Tibial nerve (tissue), 4 donors: ENCODE measurements around the gene KIF12. TPM values are rescaled to one million over a fixed set of nuclear protein-coding genes. Genes with fewer than 3 reads are reported as not detected.

Source experiments
- DNase-seq, 2 donors: peaks; one replicate each; pipeline ENCODE4 v3.0.0-alpha.2; 2019; ENCODE audit warnings: low spot score in 2 of 2
- H3K27ac ChIP-seq, 4 donors: fragments of 200-600 bp; sonication (generic) in 3 of 4; one replicate each; pipeline ENCODE4 v1.5.1; 2017 to 2019; ENCODE audit warnings: mild to moderate bottlenecking in 1 of 4
- H3K27me3 ChIP-seq, 2 donors: fragments of 200-600 bp; sonication (generic) in 1 of 2; one replicate each; pipeline versions ENCODE4 v1.5.1 to v1.6.0; 2017 to 2019
- H3K36me3 ChIP-seq, 3 donors: fragments of 200-600 bp; sonication (generic); one replicate each; pipeline ENCODE4 v1.5.1; 2018 to 2019
- H3K4me1 ChIP-seq, 4 donors: fragments of 200-600 bp; sonication (generic) in 3 of 4; one replicate each; pipeline ENCODE4 v1.5.1; 2017 to 2019
- H3K4me3 ChIP-seq, 4 donors: fragments of 200-600 bp; sonication (generic) in 3 of 4; one replicate each; pipeline ENCODE4 v1.5.1; 2017 to 2019; ENCODE audit warnings: mild to moderate bottlenecking in 1 of 4, moderate library complexity in 1 of 4
- H3K9me3 ChIP-seq, 4 donors: fragments of 200-600 bp; sonication (generic) in 3 of 4; one replicate each; pipeline ENCODE4 v1.5.1; 2017 to 2019
- EP300 ChIP-seq, 2 donors: sonication (generic); formaldehyde crosslinking; IDR thresholded peaks; one replicate each; pipeline ENCODE4 v1.6.1; 2017; ENCODE audit warnings: antibody characterized with exemption in 2 of 2, mild to moderate bottlenecking in 1 of 2
- POLR2A ChIP-seq, 2 donors: fragments of 450-650 bp; IDR thresholded peaks; one replicate each; pipeline ENCODE4 v1.6.1; 2017; ENCODE audit warnings: antibody characterized with exemption in 2 of 2, mild to moderate bottlenecking in 2 of 2, moderate library complexity in 2 of 2
- WGBS, 2 donors: methylation state at CpG; one replicate each; pipeline ENCODE4 v1.1.5; 2018; 5-methylcytosine and 5-hydroxymethylcytosine counted together
- total RNA-seq, 4 donors: library from RNA; depleted of rRNA; stranded (reverse); fragments of >200 nt; gene quantifications; one replicate each; pipeline ENCODE4 v1.1.0, GENCODE V29; 2016
- TF ChIP-seq, protein P1 (sequence below), 5 experiments: fragments of 200-600 bp in 3 of 5; fragments of 450-650 bp in 2 of 5; sonication (generic) in 3 of 5; IDR thresholded peaks; one replicate each; pipeline ENCODE4 v1.5.1; 2016 to 2019; ENCODE audit warnings: antibody characterized with exemption in 5 of 5, mild to moderate bottlenecking in 3 of 5, moderate library complexity in 2 of 5

The KIF12 gene
- total RNA-seq, 4 donors from 2014 or later = not detected

DNA sequence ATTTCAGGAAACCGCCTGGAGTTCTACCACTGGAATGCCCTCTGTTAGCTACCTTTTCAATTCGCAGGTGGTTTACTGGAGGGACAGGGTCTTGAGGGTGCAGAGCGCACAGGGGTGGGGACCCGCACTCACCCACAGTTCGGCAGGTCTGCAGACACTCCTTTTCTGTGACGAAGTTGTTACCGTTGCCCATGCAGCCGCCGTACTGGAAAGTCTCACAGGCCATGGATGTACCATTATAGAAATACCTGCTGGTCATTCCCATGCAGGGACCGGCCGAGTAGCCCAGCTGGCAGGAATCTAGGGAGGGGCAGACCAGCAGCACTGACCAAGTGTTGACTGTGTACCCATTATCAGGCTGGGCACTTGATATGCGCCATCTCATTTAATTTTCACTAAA lies 37.8 kb downstream of the KIF12 start:
- 93 to 94% methylated on average over 12 of the region's 12 CpGs for WGBS, 2 donors
- Histone ChIP-seq H3K4me1 (peaks cover 0 to 5% (median 0%) of the 10 kb centered on the region in 4 donors), H3K4me3 (no peak overlapping the region), H3K27ac (no peak overlapping the region), H3K27me3 (no peaks in the 10 kb centered on the region), H3K9me3 (peaks cover 0 to 20% (median 0%) of the 10 kb centered on the region in 4 donors), H3K36me3 (peaks cover 0 to 33% (median 0%) of the 10 kb centered on the region in 3 donors)
- no peak for DNase-seq
- no peak for TF ChIP-seq POLR2A (IDR thresholded peaks at IDR 0.05)
- no peak for TF ChIP-seq EP300 (IDR thresholded peaks at IDR 0.05)
- TF ChIP-seq, protein P1, sequence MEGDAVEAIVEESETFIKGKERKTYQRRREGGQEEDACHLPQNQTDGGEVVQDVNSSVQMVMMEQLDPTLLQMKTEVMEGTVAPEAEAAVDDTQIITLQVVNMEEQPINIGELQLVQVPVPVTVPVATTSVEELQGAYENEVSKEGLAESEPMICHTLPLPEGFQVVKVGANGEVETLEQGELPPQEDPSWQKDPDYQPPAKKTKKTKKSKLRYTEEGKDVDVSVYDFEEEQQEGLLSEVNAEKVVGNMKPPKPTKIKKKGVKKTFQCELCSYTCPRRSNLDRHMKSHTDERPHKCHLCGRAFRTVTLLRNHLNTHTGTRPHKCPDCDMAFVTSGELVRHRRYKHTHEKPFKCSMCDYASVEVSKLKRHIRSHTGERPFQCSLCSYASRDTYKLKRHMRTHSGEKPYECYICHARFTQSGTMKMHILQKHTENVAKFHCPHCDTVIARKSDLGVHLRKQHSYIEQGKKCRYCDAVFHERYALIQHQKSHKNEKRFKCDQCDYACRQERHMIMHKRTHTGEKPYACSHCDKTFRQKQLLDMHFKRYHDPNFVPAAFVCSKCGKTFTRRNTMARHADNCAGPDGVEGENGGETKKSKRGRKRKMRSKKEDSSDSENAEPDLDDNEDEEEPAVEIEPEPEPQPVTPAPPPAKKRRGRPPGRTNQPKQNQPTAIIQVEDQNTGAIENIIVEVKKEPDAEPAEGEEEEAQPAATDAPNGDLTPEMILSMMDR (IDR thresholded peaks at IDR 0.05) = no peak

DNA sequence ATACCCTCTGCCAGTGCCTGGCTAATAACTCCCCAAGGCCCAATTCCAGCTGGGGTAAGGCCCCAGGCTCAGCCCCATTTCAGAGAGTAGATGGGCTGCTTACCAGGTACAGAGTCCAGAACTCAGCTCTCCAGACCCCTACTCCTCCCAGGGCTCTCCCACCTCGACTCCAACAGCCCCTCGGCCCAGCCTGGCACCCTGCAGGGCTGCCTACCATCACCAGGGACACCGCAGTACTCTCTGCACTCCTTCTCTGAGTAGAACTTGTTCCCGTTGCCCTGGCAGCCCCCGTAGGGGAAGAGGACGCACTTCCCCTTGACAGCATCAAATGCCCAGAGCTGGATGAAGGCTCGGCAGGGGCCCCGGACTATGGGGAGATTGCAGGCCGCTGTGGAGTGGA lies 38.4 kb downstream of the KIF12 start:
- 61 to 81% methylated on average over 8 to 9 of the region's 9 CpGs for WGBS, 2 donors
- DNase-seq = no peak

DNA sequence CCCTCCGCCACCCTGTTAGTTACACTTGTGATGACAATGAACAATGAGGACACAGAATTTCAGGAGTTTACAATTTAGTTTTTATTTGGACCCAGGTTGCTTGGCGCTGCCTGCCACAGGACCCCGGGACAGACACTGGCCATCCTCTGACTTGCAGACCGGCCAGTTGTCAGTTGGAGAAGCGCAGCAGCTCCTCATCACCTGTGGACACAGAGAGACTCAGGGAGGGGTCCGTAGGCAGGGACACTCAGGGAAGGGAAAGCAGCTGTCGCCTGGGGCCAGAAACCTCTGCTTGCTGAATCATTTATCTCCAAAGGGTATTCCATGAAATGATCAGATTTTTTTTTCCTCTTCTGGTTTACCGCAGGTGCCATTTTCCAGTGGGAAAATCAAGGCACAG lies 39.0 kb downstream of the KIF12 start:
- TF ChIP-seq EP300 (IDR thresholded peaks at IDR 0.05) (no peak), POLR2A (IDR thresholded peaks at IDR 0.05) (no peak)
- TF ChIP-seq, protein P1 (IDR thresholded peaks at IDR 0.05) = no peak
- DNase-seq = no peak
- H3K36me3 ChIP-seq = peaks cover 0 to 36% (median 0%) of the 10 kb centered on the region in 3 donors
- H3K27me3 ChIP-seq = no peaks in the 10 kb centered on the region
- peaks cover 0 to 5% (median 0%) of the 10 kb centered on the region in 4 donors for H3K4me1 ChIP-seq
- peaks cover 0 to 17% (median 0%) of the 10 kb centered on the region in 4 donors for H3K9me3 ChIP-seq
- H3K4me3 ChIP-seq = no peak overlapping the region
- 82 to 86% methylated on average over 8 of the region's 8 CpGs for WGBS, 2 donors
- no peak overlapping the region for H3K27ac ChIP-seq

More for the DNA sequence above, 38.4 kb downstream of the KIF12 start:
- Histone ChIP-seq H3K27me3 (no peaks in the 10 kb centered on the region), H3K27ac (no peak overlapping the region), H3K9me3 (peaks cover 0 to 17% (median 0%) of the 10 kb centered on the region in 4 donors), H3K36me3 (peaks cover 0 to 34% (median 0%) of the 10 kb centered on the region in 3 donors), H3K4me1 (peaks cover 0 to 5% (median 0%) of the 10 kb centered on the region in 4 donors), H3K4me3 (no peak overlapping the region)
- TF ChIP-seq, protein P1 (IDR thresholded peaks at IDR 0.05) = no peak
- TF ChIP-seq POLR2A (IDR thresholded peaks at IDR 0.05) (no peak), EP300 (IDR thresholded peaks at IDR 0.05) (no peak)

DNA sequence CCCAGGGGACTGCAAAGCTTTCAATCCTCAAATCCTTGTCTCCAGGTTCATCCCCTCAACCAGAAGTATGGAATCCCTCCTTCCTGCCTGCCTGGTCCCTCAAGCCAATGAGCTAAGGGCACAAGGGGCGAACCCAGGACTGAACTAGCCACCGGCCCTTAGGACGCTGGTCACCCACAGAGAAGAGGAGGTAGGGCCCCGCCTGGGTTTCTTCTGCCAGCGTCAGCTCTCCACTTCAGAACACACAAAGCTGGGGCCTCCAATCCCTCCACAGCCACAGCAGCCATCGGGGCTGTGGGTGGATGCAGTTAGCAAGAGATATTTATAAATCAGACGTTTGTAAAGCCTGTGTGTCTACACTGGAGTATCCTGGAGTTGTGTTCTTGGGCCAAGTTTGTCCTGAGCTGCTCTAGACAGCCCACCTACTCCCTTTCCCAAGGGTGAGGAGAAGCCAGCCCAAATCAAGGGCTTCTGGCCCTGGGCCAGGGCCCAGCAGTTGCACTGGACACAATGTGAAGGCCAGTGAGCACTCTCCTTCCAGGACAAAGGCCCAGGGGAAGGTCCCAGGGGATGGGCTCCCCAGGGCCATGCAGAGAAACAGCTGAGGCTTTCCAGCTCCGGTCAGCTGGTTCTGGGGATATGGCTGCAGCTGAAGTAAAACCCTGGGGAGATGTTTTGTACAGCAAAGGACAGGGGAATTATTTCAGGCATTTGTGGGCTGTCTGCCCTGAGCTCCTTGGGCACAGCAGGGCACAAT lies 39.9 kb downstream of the KIF12 start:
- DNase-seq = no peak
- peaks cover 0 to 12% (median 0%) of the 10 kb centered on the region in 4 donors for H3K9me3 ChIP-seq
- no peak overlapping the region for H3K27ac ChIP-seq
- no peaks in the 10 kb centered on the region for H3K27me3 ChIP-seq
- peaks cover 0 to 5% (median 0%) of the 10 kb centered on the region in 4 donors for H3K4me1 ChIP-seq
- TF ChIP-seq EP300 (IDR thresholded peaks at IDR 0.05) (no peak), POLR2A (IDR thresholded peaks at IDR 0.05) (no peak)
- TF ChIP-seq, protein P1 (IDR thresholded peaks at IDR 0.05) = no peak
- no peak overlapping the region for H3K4me3 ChIP-seq
- WGBS, 2 donors = 40 to 52% methylated on average over 6 to 7 of the region's 8 CpGs
- H3K36me3 ChIP-seq = peaks cover 0 to 40% (median 0%) of the 10 kb centered on the region in 3 donors

DNA sequence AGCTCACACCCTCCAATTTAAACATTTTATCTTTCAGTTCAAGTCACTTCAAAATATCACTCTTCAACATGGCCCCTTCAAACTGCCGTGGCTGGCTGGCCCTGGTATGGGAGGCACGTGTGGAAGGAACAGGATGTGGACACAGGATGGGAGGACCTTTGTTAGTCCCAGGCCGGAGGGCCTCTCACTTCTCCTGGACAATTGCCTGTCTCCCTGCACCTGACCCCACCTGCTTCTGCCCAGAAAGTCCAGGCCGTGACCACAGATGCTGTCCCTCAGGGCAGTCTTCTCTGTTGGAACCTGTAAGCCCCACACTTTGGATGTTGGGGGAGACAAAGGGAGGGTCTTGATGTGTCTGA lies 40.4 kb downstream of the KIF12 start:
- TF ChIP-seq, protein P1 (IDR thresholded peaks at IDR 0.05) = no peak
- TF ChIP-seq POLR2A (IDR thresholded peaks at IDR 0.05) = no peak
- TF ChIP-seq EP300 (IDR thresholded peaks at IDR 0.05) = no peak
- no peak overlapping the region for H3K27ac ChIP-seq
- H3K4me1 ChIP-seq = peaks cover 0 to 5% (median 0%) of the 10 kb centered on the region in 4 donors
- peaks cover 0 to 46% (median 0%) of the 10 kb centered on the region in 3 donors for H3K36me3 ChIP-seq
- DNase-seq = no peak
- no peaks in the 10 kb centered on the region for H3K27me3 ChIP-seq
- 78% methylated on average over 4 of the region's 4 CpGs for WGBS, 2 donors
- H3K9me3 ChIP-seq = peaks cover 0 to 9% (median 0%) of the 10 kb centered on the region in 4 donors
- no peak overlapping the region for H3K4me3 ChIP-seq
